ENCODE data around the gene SLC17A8.

The SLC17A8 gene

GRCh38 chr12:100348657-100349454, 8.0 kb upstream of the SLC17A8 start:
- no peaks in the 10 kb centered on the region for H3K36me3 ChIP-seq (ENCODE audit: low read depth)
- H3K4me3 ChIP-seq (ENCODE audit: severe bottlenecking), result no peak overlapping the region
- H3K27me3 ChIP-seq (ENCODE audit: insufficient read depth, poor library complexity, severe bottlenecking), result no peaks in the 10 kb centered on the region
- DNase-seq (ENCODE audit: low spot score), result no peak
- no peaks in the 10 kb centered on the region for H3K9me3 ChIP-seq (ENCODE audit: severe bottlenecking)
- TF ChIP-seq CTCF (IDR thresholded peaks at IDR 0.05; ENCODE audit: poor library complexity, severe bottlenecking), result peak; percentile 69
- H3K27ac ChIP-seq (ENCODE audit: poor library complexity, severe bottlenecking), result no peak overlapping the region
- H3K4me1 ChIP-seq (ENCODE audit: insufficient read depth, poor library complexity, severe bottlenecking), result no peaks in the 10 kb centered on the region
- ATAC-seq (ENCODE audit: low read depth), result peak; percentile 54; the same call in 1 of the 3 replicates

GRCh38 chr12:100359248-100359647, 2.4 kb downstream of the SLC17A8 start:
- ATAC-seq (ENCODE audit: low read depth) (no peak), DNase-seq (ENCODE audit: low spot score) (no peak)
- Histone ChIP-seq H3K4me1 (ENCODE audit: insufficient read depth, poor library complexity, severe bottlenecking) (no peaks in the 10 kb centered on the region), H3K4me3 (ENCODE audit: severe bottlenecking) (no peak overlapping the region), H3K27ac (ENCODE audit: poor library complexity, severe bottlenecking) (no peak overlapping the region), H3K27me3 (ENCODE audit: insufficient read depth, poor library complexity, severe bottlenecking) (no peaks in the 10 kb centered on the region), H3K9me3 (ENCODE audit: severe bottlenecking) (no peaks in the 10 kb centered on the region), H3K36me3 (ENCODE audit: low read depth) (no peaks in the 10 kb centered on the region)
- TF ChIP-seq CTCF (IDR thresholded peaks at IDR 0.05; ENCODE audit: poor library complexity, severe bottlenecking), result no peak

DNA sequence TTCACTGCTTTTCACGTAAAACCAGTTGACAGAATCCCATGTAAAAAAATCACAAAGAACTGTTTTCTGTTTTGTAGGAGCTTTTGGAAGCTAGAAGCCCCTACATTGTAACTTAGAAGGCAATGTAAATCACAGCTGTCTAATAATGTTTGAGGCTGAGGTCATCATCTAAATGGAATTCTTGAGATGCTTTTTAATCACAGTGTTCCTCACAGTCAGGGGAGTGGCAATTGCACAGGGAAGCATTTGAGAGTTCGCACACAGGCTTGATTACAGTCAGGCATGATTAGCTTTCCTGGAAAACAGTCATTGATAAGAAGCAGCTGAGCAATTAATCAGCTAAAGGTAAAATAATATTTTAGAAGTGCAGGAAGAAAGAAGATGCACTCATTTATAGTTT, 2.9 kb downstream of the SLC17A8 start:
- DNase-seq (ENCODE audit: low spot score), result no peak

DNA sequence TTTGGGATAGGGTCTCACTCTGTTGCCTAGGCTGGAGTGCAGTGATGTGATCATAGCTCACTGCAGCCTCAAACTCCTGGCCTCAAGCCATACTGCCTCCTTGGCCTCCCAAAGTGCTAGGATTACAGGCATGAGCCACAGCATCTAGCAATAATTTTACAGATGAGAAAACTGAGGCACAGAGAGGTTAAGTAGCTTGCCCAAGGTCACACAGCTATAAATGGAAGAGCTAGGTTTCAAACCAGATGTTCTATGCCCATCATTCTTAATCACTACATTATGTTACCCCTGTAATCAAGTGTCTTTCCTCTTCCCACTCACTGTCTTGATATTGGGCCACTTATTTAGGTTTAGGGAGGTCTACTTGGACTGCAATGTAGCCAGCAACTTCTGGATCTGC, 3.6 kb downstream of the SLC17A8 start:
- Histone ChIP-seq H3K4me3 (ENCODE audit: severe bottlenecking) (no peak overlapping the region), H3K36me3 (ENCODE audit: low read depth) (no peaks in the 10 kb centered on the region), H3K27ac (ENCODE audit: poor library complexity, severe bottlenecking) (no peak overlapping the region), H3K27me3 (ENCODE audit: insufficient read depth, poor library complexity, severe bottlenecking) (no peaks in the 10 kb centered on the region), H3K9me3 (ENCODE audit: severe bottlenecking) (no peaks in the 10 kb centered on the region), H3K4me1 (ENCODE audit: insufficient read depth, poor library complexity, severe bottlenecking) (no peaks in the 10 kb centered on the region)
- DNase-seq (ENCODE audit: low spot score) (no peak), ATAC-seq (ENCODE audit: low read depth) (no peak)
- no peak for TF ChIP-seq CTCF (IDR thresholded peaks at IDR 0.05; ENCODE audit: poor library complexity, severe bottlenecking)

More for the DNA sequence above, 2.9 kb downstream of the SLC17A8 start:
- H3K9me3 ChIP-seq (ENCODE audit: severe bottlenecking), result no peaks in the 10 kb centered on the region
- no peaks in the 10 kb centered on the region for H3K36me3 ChIP-seq (ENCODE audit: low read depth)
- peak; percentile 62; the same call in 1 of the 3 replicates for ATAC-seq (ENCODE audit: low read depth)
- no peaks in the 10 kb centered on the region for H3K27me3 ChIP-seq (ENCODE audit: insufficient read depth, poor library complexity, severe bottlenecking)
- no peak for TF ChIP-seq CTCF (IDR thresholded peaks at IDR 0.05; ENCODE audit: poor library complexity, severe bottlenecking)
- H3K4me3 ChIP-seq (ENCODE audit: severe bottlenecking), result no peak overlapping the region
- H3K4me1 ChIP-seq (ENCODE audit: insufficient read depth, poor library complexity, severe bottlenecking), result no peaks in the 10 kb centered on the region
- no peak overlapping the region for H3K27ac ChIP-seq (ENCODE audit: poor library complexity, severe bottlenecking)

GRCh38 chr12:100364324-100364723, 7.5 kb downstream of the SLC17A8 start:
- Histone ChIP-seq H3K4me1 (ENCODE audit: insufficient read depth, poor library complexity, severe bottlenecking) (no peaks in the 10 kb centered on the region), H3K36me3 (ENCODE audit: low read depth) (no peaks in the 10 kb centered on the region), H3K4me3 (ENCODE audit: severe bottlenecking) (no peak overlapping the region), H3K27me3 (ENCODE audit: insufficient read depth, poor library complexity, severe bottlenecking) (no peaks in the 10 kb centered on the region), H3K9me3 (ENCODE audit: severe bottlenecking) (no peaks in the 10 kb centered on the region), H3K27ac (ENCODE audit: poor library complexity, severe bottlenecking) (no peak overlapping the region)
- DNase-seq (ENCODE audit: low spot score), result no peak
- no peak for ATAC-seq (ENCODE audit: low read depth)
- no peak for TF ChIP-seq CTCF (IDR thresholded peaks at IDR 0.05; ENCODE audit: poor library complexity, severe bottlenecking)
